Osteocyte (in vitro differentiated cells): ENCODE results near the gene LRRC9. TPM values are rescaled to one million over a fixed set of nuclear protein-coding genes. Genes with fewer than 3 reads are reported as not detected.

Experiments used
- DNase-seq: peaks from one replicate; pipeline ENCODE4 v3.0.0; 2021; ENCODE audit warnings: mixed read lengths; ENCODE audit not compliant: unreplicated experiment; ENCODE audit errors: extremely low spot score
- H3K27ac Mint-ChIP-seq: one replicate; pipeline ENCODE4 v1.8.0; 2021; ENCODE audit warnings: mild to moderate bottlenecking, mixed read lengths; ENCODE audit not compliant: unreplicated experiment
- H3K27me3 Mint-ChIP-seq: one replicate; pipeline ENCODE4 v1.8.0; 2021; ENCODE audit warnings: mixed read lengths; ENCODE audit not compliant: unreplicated experiment
- H3K36me3 Mint-ChIP-seq: one replicate; pipeline ENCODE4 v1.8.0; 2021; ENCODE audit warnings: mixed read lengths; ENCODE audit not compliant: unreplicated experiment
- H3K4me1 Mint-ChIP-seq: one replicate; pipeline ENCODE4 v1.8.0; 2021; ENCODE audit warnings: mixed read lengths; ENCODE audit not compliant: unreplicated experiment
- H3K4me3 Mint-ChIP-seq: one replicate; pipeline ENCODE4 v1.8.0; 2021; ENCODE audit warnings: mild to moderate bottlenecking, moderate library complexity, mixed read lengths; ENCODE audit not compliant: unreplicated experiment
- H3K9me3 Mint-ChIP-seq: one replicate; pipeline ENCODE4 v1.8.0; 2021; ENCODE audit warnings: mixed read lengths; ENCODE audit not compliant: unreplicated experiment
- CTCF ChIP-seq: fragments of 200-600 bp; sonication (generic); IDR thresholded peaks from 2 replicates; pipeline ENCODE4 v1.5.0; 2021; ENCODE audit warnings: antibody characterized with exemption, mild to moderate bottlenecking, moderate library complexity
- total RNA-seq: library from RNA; stranded (reverse); gene quantifications from 2 replicates; pipeline ENCODE4 v1.2.1, GENCODE V29; 2021

Gene LRRC9
- total RNA-seq, 1 donor from 2014 or later = not detected

- Mint-ChIP-seq H3K4me1 (no peaks in the 10 kb centered on the region), H3K9me3 (peaks cover 12% of the 10 kb centered on the region), H3K36me3 (no peaks in the 10 kb centered on the region), H3K27ac (no peak overlapping the region), H3K27me3 (peaks cover 27% of the 10 kb centered on the region), H3K4me3 (no peak overlapping the region)
- no peak for DNase-seq
- TF ChIP-seq CTCF = no peak
Measured at GRCh38 chr14:59959668-59960067, 39.7 kb downstream of the LRRC9 start.

DNA sequence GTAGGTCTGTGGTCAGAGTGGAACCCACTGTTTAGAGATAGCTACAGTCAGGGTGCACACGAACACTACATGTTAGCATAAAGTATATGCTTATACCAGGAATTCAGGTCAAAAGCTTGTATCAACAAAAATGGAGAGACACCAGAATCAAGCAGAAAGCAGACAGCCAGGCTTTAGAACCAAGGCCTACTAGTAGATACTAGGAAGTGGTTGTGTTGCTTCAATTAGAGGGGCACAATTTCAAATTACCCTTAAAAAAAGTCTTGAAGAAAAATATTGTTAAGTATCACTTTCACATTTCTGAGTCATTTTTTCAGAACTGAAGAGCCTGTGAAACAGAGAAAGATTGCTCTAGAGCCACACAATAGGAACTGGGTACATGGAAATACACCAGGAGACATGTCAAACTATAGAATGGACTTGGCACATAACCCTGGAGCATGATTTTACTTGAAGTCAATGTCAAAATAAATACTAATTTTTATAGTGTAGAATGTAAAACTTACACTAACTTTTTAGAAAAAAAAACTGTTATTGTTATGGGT lies 41.6 kb downstream of the LRRC9 start:
- Mint-ChIP-seq H3K4me1 (peaks cover 5% of the 10 kb centered on the region), H3K36me3 (no peaks in the 10 kb centered on the region), H3K9me3 (peaks cover under 1% of the 10 kb centered on the region), H3K27ac (no peak overlapping the region), H3K27me3 (peaks cover 18% of the 10 kb centered on the region), H3K4me3 (no peak overlapping the region)
- DNase-seq = no peak
- no peak for TF ChIP-seq CTCF

DNA sequence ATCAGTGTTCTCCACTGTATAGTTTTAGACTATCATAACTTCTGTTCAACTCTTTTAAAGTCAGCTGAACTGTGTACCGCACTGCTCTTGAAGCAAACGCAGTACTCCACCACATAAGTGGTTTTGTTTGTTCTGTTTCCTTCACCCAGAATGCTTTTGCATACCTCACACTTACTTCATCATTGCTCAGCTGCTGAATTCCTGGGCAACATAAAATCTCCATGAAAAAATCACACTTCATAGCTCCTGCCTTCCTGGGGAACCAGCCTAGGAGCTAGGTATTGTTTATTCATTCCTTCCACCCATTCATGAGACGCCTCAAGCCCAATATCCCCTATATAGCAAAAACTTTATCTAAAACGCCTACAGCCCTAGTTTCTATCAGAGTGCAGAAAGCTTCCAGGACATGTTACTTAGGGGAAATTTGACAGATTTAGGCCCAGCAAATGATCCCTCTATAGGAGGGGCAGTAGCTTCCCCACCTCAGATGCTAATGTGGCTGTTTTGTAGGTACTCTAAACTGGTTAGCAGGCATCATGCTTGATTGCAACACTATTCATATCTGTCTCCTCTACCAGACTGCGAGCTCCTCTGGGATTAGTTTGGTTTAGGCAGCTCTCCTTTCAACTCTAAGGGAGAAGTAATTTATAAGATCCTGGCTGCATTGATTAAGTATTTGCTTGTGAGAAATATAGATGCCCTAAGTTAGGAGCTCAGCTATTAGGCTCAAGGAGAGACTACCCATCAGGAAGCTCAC lies 44.5 kb downstream of the LRRC9 start:
- H3K4me3 Mint-ChIP-seq = no peak overlapping the region
- DNase-seq = no peak
- H3K36me3 Mint-ChIP-seq = no peaks in the 10 kb centered on the region
- TF ChIP-seq CTCF = no peak
- H3K9me3 Mint-ChIP-seq = no peaks in the 10 kb centered on the region
- H3K27ac Mint-ChIP-seq = no peak overlapping the region
- H3K4me1 Mint-ChIP-seq = peaks cover 9% of the 10 kb centered on the region
- H3K27me3 Mint-ChIP-seq = peaks cover 7% of the 10 kb centered on the region

DNA sequence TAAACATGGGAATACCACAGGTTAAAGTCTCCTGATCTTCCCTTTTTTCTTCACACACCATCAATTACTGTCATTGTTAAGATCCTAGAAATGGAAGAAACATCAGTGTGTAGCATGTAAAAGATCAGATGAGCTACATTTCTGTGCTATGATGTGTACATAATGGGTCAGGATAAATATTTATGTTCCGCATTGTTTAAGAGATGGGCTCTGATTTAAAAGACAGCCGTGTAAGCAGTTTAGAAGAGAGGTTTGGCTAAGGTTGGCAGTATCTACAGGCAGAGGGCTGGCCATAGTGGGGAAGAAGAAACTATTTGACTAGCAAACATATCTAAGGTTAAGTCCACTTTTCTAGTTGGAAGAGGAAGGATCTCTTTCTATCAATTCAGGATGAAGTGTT lies 49.4 kb downstream of the LRRC9 start:
- DNase-seq = no peak
- Mint-ChIP-seq H3K36me3 (no peaks in the 10 kb centered on the region), H3K27me3 (peaks cover 2% of the 10 kb centered on the region), H3K9me3 (no peaks in the 10 kb centered on the region), H3K27ac (no peak overlapping the region), H3K4me1 (peaks cover 10% of the 10 kb centered on the region), H3K4me3 (no peak overlapping the region)
- no peak for TF ChIP-seq CTCF

DNA sequence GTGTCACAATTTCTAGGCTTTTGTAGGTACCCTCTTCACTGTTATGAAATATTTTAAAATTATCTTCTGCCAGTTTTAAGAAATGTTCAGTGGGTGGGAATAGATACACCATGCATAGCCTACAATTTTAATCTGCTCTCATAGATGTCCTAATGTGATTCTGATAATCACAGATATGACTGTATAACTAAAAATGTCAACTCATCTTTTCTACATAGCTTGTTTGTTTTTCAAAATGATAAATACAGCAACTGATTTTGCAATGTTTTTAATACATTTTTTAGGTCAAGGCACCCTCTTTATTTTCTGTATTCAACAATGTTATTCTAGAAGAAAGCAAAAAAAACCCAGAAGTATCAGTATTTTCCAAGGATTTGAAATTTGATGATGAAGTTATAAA lies 61.6 kb downstream of the LRRC9 start:
- Mint-ChIP-seq H3K27ac (no peak overlapping the region), H3K9me3 (no peaks in the 10 kb centered on the region), H3K36me3 (no peaks in the 10 kb centered on the region), H3K4me3 (no peak overlapping the region), H3K4me1 (no peaks in the 10 kb centered on the region), H3K27me3 (peaks cover 7% of the 10 kb centered on the region)
- no peak for TF ChIP-seq CTCF
- no peak for DNase-seq
